Activated effector memory CD4-positive, alpha-beta T cell treated with anti-CD3 and anti-CD28 coated beads, Interleukin-2, amount 50 U/mL, for 16 hours (primary cell): Measurements from ENCODE around the gene CACNA1H.
"Not testable (repeated sequence)": the region's sequence is repeated elsewhere in the genome, so short reads cannot be mapped to it uniquely, and the experiment has no call there.

ENCODE experiments used
- DNase-seq: peaks from one replicate; pipeline ENCODE4 v3.0.0-alpha.2; 2020

Gene CACNA1H

DNA sequence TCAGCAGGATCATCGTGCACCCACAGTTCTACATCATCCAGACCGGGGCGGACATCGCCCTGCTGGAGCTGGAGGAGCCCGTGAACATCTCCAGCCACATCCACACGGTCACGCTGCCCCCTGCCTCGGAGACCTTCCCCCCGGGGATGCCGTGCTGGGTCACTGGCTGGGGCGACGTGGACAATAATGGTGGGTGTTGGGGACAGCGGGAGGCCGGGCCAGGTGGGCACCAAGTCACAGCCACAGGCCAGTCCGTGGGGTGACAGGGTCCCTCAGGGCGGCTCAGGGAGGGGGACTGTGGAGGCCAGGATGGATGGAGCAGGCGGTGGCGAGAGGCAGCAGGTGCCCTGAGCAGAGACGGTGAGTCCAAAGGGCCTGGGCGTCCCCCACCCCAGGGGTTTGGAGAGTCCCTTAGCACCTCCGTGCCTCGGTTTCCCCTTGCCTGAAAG, 104.0 kb downstream of the CACNA1H start:
- DNase-seq: peak; percentile 60

DNA sequence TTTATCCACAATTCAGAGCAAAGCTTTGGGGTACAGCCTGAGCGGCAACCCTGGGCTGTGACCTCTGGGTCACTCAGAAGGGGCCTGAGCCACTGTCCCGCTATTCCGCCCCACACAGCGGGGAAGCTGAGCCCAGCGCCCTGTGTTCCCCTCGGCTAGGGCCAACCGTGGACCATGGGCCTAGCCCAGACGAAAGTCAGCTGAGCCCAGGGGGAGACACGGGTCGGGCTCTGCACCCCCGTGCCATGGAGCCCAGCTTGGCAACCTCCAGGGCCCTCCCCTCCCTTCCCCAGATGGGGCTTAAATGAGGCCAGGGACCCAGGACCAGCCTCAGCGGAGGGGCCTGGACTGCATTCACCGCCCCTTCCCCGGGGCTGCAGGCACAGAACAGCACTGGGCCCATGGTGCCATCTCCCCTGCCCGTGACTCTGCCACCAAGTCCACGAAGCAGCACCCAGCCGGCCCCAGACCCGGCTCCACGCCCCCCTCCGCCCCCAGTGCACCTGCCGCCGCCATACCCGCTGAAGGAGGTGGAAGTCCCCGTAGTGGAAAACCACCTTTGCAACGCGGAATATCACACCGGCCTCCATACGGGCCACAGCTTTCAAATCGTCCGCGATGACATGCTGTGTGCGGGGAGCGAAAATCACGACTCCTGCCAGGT, 104.8 kb downstream of the CACNA1H start:
- DNase-seq: peak; percentile 39

DNA sequence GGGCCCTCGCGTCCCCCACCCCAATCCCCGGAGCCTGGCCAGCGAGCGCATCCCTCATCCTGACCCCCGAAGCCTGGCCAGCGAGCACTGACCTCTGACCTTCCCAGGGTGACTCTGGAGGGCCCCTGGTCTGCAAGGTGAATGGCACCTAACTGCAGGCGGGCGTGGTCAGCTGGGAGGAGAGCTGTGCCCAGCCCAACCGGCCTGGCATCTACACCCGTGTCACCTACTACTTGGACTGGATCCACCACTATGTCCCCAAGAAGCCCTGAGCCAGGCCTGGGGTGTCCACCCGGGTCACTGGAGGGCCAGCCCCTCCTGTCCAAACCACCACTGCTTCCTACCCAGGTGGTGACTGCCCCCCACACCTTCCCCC, 105.3 kb downstream of the CACNA1H start:
- no peak for DNase-seq

DNA sequence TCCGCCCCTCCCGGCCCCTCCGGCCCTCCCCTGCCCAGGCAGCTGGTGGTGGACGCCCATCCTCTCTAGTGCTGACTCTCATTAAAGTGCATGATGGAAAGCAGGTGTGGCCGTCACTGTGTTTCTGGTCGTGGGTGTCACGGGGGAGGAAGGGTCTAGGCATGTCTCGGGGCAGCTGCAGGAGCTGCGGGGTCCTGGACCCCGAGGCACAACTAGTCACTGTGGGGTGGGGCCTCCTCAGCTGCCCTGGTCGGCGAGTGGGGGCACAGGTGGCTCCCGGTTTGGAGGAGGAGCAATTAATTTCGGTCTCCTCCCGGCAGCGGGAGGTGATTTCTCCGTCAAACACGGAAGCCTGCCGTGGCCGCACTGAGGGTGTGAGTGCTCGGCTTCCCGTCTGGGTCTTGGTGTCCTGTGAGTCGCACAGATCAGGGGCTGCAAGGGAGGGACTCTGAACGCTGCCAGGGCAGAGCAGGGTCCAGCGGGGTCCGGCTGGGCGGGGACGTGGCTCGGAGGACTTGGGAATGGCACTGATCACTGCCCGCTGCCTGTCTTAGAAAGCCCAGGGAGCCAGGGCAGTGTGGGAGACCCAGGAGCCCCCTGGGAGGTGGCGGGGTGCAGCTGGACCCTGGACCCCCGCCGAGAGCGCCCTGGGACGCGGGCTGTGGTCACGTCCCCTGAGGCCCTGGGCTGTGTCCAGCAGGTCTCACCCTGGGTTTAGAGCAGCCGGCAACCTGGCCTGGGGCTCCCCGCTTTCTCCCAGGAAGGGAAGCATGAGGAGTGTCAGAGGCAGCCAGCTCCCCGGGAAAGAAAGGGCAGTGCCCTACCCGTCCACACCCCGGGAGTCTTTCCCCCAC, 106.2 kb downstream of the CACNA1H start:
- no peak for DNase-seq

DNA sequence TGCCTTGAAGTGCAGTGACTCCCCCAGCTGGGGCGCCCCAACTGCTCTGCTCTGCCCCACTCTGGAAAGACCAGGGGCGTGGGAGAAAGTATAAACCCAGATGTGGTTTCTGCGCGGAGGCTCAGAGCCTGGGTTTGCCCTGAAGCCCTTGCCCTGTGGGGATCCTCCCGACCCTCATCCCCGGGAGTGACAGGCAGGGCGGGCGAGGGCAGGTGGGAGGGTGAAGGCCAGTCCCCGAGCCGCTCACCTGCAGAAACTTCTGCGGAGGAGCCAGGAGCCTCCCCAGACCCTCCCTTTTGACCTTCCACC, 106.8 kb downstream of the CACNA1H start:
- no peak for DNase-seq

DNA sequence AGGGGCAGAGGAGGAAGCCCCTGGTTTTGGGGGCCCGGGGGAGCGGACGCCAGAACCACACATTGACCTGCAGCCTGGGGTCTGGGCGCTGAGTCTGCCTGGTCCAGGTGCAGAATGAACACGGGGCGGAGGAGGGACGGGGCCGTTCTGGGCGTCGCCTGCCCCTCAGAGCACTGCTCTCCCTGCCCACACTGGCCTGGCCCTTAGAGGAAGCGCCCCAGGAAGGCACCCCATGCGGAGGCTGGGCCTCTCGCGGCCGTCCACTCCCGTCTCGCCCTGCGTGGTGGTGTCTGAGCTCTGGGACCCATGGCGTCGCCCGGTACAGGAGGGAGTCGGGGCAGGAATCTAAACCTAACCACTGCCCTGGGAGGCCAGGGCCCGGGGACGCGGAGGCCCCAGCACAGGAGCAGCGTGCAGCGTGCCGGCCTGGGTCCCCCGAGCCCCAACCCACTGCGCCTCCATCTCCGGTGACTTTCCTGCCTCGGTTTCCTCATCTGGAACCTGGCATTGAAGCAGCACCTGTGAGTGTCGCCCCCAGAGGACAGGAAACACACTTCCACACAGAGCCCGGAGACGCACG, 107.3 kb downstream of the CACNA1H start:
- no peak for DNase-seq

DNA sequence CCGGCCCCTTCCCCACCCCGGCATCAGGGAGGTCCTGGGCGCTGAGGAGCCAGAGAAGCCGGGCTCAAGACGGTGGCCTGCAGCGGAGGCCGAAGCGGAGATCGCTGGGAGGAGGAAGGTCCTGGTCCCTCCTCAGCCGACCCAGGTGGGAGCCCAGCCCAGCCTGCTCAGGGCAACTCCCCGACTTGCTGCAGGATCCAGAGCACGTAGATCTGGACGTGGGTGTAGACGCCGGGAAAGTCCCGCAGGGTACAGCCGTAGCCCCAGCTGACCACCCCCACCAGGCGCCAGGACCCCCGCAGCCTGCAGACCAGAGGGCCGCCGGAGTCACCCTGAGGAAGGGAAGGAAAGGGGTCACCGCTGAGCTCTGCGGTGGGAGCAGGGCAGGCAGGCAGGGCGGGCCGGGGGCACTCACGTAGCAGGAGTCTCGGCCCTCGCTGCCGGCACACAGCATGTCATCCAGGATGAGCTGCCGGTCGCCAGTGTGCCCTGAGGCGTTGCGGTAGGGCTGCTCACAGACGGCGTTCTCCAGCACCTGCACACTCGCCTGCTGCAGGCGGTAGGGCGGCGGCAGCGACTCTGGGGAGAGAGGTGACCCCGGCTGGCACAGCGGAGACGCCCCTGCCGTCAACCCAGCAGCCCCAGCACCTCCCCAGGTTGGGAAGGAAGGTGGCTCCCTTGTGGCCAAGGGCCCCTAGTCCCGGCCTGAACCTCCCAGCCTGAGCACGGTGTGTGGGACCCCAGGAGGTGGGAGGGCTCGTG, 108.4 kb downstream of the CACNA1H start:
- no peak for DNase-seq

DNA sequence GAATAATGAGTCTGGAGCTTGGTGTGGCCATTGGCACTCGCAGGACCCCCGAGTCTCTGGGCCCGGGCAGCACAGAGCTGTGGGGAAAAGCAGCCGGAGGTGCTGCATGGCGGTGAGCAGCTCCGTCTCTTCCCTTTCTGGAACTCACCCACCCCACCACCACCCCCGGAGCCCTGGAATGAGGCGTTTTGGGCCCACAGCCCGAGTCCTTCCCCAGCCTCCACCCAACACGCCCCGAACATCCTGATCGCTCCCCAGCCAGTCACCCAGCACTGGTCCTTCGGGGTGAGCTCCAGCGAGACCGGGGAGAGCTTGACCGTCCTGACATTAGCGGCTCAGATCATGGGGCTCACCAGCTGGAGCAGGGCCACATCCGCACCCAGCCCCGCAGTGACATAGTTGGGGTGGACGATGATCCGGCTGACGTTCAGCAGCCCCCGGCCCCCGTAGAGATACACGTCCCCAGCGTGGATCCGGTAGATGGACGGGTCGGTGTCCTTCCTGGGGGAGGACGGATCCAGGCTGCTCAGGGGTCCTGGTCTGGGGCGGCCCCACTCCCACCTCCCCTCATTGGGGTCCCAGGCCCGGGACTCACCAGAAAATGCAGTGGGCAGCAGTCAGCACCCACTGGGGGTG, 109.4 kb downstream of the CACNA1H start:
- no peak for DNase-seq

DNA sequence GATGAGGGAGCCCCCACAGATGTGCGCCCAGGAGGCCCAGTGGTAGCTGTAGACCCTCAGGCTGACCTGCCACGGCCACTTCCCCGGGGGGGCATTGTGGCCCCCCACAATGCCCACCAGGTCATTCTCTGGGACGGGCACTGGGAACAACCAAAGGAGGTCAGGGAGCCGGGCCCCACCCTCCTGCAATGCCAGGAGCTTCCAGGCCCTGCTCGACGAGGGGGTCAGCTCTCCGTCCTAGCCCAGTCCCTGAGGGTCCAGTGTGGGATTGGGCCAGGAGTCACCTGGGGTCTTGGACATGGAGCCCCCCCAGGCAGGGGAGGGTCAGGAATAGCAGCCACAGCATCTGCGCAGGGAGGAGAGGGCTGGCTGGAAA, 109.9 kb downstream of the CACNA1H start:
- DNase-seq: no peak

DNA sequence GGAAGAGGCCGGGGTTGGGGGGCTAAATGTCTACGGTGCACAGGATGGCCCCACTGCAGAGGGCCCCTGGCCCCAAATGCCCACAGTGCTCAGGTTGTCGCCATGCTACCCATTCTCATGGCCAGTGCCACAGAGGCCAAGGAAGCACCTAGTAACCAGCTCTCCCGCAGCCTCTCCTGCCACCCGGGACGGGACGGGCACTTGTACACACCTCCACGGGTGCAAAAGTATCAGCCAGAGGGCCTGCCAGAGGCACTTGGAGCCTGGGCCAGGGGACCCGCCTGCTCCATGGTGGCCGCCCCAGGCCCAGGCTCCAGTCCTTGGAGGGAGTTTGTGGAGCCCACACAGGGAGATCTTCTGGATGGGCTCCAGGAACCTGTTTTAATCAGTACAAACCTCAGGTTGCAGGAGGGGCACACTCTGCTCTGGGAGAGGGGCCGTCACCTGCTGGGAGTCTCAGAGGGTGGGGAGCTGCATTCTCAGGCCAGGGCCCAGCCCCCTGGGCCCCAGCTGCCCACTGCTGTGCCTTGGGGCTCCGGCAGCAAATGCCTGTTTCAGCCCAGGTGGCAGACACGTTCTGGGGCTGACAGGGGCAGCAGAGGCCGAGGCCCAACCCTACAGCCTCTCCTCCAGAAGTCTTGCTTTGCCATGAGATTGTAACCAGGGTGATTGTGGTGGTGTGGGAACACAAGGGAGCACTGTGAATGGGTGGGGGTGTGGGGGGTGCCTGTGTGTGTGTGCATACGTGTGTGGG, 110.9 kb downstream of the CACNA1H start:
- DNase-seq: no peak

DNA sequence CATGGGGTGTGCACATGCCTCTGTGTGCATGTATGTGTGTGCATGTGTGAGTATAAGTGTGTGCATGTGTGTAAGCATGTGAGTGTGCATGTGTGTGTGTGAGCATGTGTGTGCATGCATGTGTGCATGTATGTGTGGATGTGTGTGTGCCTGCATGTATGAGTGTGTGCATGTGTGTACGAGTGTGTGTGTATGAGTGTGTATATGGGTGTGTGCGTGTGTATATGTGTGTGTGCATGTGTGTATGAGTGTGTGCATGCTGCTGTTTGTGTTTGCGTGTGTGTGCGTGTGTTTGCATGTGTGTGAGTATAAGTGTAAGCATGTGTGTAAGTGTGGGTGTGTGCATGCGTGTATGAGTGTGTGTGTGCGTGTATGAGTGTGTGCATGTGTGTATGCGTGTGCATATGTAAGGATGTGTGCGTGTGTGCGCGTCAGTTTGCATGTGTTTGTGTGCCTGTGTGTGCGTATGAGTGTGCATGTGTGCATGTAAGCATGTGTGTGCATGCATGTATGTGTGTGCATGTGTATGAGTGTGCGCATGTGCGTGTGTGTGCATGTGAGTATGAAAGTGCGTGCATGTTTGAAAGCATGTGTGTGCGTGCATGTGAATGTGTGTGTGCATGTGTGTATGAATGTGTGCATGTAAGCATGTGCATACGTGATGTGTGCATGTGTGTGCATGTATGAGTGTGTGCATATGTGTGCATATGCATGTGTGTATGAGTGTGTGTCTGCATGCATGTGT, 111.6 kb downstream of the CACNA1H start:
- no peak for DNase-seq

DNA sequence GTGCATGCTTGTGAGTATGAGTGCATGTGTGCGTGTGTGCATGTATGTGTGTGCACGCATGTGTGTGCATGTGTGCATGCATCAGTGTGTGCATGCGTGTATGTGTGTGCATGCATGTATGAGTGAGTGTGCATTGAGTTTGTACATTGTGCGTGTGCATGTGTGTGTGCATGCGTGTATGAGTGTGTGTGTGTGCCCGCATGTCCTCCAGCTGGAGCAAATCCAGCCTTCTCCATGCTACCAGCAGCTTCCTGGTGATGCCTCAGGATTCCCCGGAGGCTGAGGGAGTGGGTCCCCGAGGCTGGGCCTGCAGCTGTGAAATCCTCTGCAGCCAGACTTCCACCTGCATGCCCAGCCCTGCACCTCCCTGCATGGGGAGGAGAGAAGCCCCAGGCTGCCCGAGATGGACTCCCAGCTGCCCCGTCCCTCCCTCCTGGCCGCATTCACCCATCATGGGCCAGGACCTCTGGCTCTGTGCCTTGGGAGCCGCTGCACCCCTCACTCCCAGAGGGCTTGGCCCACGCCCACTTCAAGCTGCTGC, 112.3 kb downstream of the CACNA1H start:
- DNase-seq: no peak

DNA sequence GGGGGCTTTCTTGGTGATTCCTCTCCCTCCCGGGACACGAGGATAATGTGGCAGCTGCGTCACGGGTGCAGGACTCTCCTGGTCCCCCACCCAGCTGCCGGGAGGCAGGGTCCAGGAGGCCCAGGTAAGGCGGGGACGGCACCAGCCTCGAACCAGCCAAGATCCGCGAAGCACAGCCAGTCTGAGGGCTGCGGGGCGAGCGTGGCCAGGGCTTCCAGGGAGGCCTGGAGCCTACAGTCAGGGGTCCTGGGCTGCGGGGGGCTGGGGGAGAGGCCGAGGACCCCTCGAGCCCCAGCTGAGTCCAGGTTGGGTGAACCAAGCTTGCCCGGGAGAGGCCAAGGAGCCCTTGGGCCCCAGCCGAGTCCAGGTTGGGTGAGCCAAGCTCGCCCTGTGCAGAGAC, 112.9 kb downstream of the CACNA1H start:
- no peak for DNase-seq

DNA sequence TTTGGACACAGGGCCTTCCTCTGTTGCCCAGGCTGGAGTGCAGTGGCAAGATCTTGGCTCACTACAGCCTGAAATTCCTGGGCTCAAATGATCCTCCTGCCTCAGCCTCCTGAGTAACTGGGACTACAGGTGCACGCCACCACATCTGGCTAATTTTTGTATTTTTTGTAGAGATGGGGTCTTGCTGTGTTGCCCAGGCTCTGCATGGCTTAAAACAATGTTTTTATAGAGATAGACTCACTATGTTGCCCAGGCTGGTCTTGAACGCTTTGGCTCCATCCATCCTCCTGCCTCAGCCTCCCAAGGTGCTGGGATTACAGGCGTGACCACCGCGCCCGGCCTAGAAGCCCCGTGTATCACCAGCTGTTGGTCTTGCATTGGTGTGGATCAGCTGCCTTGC, 116.5 kb downstream of the CACNA1H start:
- not testable (repeated sequence) for DNase-seq

DNA sequence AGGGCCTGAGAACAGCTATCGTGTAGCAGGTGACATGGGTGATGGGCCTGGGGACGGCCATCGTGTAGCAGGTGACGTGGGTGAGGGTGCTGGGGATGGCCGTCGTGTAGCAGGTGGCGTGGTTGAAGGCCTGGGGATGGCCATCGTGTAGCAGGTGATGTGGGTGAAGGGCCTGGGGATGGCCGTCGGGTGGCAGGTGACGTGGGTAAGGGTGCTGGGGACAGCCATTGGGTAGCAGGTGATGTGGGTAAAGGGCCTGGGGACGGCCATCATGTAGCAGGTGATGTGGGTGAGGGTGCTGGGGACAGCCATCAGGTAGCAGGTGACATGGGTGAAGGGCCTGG, 118.4 kb downstream of the CACNA1H start:
- no peak for DNase-seq
